Measurements from ENCODE around the gene TBC1D8.

TBC1D8 gene

DNA sequence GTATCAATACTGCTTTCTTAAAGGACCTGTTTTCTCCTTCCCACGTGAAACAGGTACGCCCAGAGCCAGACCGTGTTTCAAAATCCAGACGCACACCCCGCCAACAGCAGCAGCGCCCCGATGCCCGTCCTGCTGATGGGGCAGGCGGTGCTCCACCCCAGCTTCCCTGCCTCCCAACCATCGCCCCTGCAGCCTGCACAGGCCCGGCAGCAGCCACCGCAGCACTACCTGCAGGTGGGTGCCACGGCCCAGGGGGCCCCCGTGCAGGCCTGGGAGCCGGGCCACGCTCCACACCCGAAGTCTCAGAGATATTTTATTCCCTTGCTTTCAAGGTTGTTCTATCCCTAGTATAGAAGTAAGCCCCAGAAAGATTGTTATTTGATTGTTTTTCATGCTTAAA, 157.9 kb downstream of the TBC1D8 start:
- DNase-seq: no peak

DNA sequence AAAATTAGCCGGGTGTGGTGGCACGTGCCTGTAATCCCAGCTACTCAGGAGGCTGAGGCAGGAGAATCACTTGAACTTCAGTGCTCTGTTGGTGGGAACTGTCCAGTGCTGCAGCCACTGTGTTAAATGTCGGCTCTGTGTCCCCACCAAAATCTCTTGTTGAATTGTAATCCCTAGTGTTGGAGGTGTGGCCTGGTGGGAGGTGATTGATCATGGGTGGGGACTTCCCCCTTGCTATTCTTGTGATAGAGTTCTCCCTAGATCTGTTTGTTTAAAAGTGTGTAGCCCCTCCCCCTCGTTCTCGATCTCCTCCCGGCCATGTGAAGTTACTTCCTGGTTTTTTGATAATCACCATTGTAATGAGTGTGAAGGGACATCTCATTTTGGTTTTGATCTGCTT, 158.9 kb downstream of the TBC1D8 start:
- DNase-seq: no peak

DNA sequence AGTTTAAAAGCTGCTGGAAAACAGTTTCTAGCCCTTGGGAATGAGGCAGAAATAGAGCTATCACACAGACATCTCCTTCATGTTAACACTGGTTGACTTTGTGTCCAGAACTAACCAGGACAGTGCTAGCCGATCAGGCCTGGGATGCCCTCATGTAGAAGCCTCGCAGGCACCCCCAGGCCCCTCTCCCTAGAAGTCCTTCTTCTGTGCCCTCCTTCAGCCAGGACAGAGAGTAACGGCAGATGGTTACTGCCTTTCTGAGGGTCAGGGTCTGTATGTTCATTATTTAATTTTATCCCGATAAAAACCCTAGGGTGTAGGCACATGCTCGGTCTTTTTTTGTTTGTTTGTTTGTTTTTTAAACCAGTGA, 159.8 kb downstream of the TBC1D8 start:
- no peak for DNase-seq

DNA sequence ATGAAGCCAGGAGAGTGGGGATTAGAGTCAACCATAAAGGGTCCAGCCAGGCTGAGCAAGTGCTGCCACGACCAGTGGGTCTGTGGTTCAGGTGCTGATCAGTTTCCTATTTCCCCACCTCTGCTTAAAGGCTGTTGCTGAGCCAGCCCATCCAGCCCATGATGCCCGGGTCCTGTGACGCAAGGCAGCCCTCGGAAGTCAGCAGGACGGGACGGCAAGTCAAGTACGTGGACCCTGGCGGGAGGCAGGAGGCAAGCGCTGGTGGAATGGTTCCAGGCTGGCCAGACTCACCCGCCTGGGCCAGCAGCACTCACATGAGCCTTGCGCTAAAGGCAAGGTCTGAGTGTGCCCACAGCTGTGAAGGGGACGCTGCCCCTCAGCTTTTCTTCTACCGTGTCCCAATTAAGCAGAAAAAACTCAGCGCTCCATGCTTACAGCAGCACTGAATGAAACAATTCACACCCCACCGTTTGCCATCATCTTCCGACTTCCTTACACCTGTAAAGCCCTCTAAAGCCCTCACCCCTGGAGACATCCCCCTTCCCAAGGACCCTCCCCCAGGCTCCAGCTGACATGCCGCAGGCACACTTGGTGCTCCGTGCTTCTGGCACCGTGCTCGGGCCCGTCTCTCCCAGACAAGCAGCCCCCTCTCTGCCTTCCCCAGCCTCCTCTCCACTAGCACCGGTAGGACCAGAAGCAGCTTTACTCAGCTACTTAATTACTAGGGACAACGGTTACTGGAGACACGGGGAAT, 160.4 kb downstream of the TBC1D8 start:
- DNase-seq: no peak

DNA sequence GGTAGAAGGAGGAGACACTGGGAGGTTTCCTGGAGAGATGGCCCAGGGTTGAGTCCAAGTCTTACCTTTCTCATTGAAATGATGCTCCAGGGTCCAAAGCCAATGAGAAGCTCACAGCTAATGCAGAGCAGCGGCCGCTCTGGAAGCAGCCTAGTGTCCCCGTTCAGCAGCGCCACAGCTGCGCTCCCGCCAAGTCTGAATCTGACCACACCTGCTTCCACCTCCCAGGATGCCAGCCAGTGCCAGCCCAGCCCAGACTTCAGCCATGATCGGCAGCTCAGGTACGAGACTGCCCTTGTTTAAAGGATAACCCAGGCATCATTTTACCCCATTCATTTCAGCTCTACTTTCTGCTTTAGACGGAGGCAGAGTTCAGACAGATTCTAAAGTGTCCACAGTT, 161.0 kb downstream of the TBC1D8 start:
- no peak for DNase-seq

DNA sequence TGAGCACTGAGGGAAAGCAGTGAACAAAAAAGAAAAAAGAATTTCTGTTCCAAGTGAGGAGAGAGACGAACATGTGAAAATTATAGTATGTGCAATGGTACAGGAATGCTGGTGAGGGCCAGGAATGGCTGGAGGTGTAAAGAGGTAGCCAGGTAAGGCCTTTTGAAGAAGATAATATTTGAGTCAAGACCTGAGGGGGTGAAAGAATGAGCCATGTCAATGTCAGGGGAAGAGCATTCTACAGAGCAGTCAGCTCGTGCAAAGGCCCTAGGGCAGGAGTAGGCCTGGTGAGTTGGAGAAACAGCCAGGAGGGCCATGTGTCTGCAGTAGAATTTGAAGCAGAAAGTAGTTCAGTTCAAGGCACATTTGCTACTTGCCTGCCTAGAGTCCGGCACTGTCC, 161.5 kb downstream of the TBC1D8 start:
- no peak for DNase-seq

DNA sequence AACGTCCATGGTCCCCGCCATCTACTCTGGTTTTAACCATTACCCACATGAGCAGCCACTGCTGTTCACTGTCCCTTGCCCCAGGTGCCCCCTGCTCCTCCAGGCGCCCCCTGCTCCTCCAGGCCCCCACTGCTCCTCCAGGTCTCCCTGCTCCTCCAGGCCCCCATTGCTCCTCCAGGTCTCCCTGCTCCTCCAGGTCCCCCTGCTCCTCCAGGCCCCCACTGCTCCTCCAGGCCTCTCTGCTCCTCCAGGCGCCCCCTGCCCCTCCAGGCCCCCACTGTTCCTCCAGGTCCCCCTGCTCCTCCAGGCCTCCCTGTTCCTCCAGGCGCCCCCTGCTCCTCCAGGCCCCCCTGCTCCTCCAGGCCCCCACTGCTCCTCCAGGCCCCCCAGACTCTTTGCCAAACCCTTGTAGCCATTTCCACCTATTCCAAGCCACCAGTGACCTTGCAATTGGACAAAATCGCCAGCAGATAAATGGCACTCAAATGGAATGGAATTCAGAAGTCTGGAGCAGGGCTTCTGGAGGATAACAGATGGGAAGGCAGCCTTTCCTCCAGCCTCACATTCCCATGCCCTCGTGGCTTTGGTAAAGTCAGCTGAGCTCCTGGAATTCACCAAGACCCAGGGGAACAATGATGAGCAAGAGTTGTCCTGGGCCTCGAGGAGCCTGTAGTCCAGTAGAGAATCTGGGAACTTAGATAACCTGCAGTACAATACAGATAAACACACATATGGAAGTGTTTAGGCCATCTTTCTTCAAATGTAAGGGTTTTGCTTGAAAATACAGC, 162.4 kb downstream of the TBC1D8 start:
- DNase-seq: no peak

DNA sequence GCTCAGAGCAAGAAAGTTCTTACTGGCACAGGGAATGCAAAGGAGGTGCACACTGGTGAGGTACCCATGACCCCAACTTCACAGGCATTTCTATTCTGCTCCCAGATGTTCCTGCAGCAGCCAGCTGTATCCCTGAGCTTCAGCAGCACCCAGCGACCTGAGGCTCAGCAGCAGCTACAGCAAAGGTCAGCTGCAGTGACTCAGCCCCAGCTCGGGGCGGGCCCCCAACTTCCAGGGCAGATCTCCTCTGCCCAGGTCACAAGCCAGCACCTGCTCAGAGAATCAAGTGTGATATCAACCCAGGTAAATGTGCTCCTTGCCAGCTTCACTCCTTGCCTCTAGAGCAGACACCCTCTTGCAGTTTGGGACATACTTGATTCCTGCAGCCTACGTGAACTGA, 163.2 kb downstream of the TBC1D8 start:
- no peak for DNase-seq

DNA sequence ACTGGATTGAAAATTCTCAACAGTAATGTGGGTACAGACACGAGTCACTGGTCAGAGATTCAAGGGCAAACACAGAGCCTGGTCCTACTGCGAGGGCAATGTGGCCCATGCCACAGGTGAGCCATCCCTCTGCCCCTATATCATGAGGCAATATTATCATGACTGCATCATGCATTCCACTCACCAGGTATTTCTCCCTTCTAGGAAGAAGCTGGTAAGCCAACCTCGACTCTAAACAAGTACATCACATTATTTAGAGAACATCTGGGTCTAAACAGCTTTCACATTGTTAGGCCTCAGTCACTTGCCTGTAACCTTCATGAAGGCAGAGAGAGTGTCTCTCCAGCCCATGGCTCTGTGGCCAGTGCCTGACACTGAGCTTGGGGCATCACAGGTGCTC, 163.6 kb downstream of the TBC1D8 start:
- DNase-seq: no peak

DNA sequence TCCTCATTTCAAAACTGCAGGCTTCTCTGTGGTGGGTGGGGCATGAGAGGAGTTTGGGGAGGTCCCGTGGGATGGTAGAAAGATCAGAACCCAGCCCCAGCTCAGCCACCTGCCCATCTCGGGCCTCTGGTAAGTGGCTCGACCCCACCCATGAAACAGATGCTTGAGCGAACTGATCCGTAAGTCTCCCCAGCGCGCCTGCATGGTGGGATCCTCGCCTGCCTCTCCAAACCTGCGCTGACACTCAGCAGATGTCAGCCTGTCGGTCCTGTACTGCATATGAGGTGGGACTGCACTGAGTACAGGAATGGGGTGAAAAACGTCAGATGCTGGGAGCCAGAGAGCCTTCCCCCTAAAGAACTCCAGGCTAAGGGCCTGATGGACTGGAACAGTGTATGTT, 165.0 kb downstream of the TBC1D8 start:
- DNase-seq: no peak

DNA sequence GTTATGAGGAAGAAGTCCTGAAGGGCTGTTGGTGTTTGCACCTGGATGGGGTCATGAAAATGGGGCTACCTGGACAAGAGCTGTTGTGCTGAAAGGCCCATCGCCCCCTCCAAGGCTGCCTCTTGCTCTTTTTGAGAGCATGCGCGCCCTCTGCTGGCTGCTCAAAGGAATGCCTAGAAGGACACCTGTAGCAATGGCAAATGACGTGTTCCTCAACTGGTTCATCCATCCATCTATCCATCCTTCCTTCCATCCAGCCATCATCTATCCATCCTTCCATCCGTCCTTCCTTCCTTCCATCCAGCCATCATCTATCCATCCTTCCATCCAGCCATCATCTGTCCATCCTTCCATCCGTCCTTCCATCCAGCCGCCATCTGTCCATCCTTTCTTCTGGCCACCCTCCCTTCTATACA, 166.3 kb downstream of the TBC1D8 start:
- DNase-seq: no peak

DNA sequence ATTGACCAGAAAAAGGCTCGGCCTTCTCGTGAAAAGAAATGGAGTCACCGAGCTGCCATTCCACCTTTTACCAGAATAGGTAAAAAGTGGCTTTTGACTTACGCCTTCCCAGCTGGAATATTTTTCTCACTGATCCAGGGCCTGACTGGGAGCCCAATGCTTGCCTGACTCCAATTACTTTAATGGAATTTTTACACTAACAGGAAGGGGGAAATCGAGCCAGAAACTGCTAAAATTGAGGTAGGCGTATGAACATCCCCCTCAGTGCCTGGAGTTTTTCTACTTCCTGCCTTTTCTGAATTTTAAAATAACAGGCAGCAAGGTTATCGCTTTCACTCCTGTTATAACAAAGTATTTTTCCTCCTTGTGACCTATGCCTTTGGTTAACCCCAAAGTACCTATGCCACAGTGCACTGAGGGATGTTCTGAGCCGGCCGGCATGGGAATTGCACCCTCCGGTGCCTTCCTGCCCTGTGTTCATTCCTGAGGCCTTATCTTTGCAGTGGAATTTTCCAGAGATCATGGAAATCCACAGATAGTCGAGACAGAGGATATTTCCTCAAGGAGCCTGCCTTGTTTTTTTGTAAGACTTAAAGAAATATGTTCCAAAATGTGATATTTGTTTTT, 167.4 kb downstream of the TBC1D8 start:
- no peak for DNase-seq

DNA sequence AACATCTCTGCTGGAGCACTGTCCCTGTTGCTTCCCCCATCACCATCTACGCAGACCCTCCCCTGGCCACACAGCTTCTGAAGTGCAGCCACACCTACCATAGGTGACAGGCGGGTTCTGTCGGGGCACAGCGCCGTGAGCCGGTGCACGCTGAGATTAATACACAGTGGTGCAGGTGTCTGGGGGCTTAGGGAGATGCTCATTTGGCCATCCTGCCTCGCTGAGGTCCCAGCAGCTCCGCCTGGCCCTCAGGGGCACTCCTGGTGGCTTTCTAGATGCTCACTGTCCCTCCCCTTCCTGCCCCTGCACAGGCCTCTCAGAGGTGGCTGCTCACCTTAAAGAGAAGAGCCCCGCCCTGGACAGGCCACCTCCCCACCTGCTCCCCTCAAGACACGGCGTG, 168.0 kb downstream of the TBC1D8 start:
- DNase-seq: no peak

DNA sequence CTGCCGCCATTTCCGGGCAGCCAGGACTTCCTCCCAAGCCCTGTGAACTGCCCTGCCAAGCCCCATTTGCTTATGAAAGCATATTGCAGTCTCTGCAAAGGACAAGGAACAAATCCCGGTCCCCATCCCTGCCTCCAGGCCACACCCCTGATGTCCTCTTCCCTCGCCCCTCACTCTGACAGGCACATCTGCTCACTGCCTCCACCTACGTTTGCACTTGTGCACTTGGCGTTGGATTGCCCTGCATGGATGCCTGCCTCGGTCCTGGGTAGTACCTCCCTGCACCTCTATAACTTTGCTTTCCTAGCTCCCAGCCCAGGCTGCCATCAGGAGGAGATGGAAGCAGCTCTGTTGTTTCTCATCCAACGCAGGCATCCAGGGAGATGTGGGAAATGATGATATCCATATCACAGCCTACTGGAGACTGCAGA, 168.7 kb downstream of the TBC1D8 start:
- no peak for DNase-seq

DNA sequence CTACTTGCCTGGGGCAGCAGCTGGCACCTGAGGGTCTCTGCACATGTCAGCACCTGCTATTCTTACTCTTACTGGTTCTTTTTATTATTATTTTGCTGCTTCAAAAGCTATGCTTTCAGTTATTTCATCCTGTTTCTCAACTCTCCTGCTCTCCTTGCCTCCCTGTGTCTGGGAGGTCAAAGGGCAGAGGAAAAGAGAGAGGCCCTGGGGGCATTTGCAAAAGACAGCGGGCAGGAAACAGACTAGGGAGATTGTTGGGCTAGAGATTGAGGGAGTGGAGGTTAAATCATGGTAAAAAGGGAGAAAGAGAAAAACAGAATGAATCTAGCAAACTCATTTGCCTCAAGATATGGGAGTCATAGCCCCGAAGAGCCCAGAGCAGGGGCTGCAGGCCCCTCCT, 170.2 kb downstream of the TBC1D8 start:
- no peak for DNase-seq

DNA sequence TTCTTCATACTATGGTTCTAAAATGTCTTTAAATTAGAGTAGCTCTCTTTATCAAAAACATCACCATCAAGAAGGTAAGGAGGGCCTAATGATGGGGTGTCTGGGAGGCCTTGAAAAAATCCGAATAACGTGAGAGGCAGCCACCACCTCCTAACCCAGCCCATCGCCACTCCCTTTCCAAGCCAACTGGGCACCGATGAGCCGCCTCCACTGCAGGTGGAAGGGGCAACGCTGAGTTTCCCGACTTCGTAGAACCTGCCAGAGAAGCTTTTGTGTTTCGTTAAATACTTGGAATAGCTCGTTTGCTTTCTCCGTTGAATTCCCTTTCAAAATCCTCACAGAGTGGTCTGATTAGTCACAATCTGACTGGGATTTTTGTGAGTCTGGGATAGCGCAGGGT, 171.1 kb downstream of the TBC1D8 start:
- DNase-seq: no peak

DNA sequence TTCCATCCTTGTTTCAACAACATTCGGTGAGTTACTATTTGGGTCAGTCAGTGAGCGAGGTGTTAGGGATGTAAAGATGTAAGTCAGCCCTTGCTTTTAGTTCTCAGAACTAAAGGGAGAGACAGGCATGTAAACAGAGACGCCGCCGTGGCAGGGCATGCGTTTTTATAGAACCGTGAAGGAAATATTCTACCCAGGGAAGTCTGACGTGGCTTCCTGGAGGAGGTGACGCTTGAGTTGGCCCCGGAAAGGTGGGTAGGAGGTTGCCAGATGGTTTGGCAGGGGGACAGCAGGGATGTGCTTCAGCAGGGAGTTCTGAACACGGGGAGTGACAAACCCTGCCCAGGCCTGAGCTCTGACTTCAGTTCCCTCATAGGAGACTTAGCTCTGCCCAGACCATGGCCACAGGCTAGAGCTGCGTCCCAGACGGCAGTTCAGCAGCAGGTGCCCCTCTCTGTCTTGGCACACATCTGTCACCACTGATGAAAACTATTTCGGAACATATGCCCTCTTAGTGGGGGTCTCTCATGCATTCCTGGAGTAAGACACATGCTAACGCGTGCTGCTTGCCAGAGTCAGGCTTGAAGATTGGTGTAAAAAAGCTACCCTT, 172.5 kb downstream of the TBC1D8 start:
- DNase-seq: no peak

DNA sequence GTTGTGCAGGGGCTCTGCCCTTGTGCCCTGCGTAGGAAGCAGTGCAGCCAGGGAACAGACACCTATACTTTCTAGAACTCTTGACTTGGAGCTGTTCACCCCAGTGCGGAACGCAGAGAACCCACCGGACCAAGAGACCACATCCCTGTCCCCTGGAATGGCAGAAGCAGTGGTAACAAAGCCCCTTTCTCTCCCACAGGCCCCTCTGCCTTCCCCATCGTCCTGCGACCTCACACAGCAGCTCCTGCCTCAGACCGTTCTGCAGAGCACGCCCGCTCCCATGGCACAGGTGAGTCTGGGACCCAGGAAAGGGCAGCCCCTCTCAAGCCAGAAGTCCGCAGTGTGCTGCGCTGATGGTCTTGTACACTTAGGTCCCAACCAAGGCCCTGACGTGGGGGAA, 173.7 kb downstream of the TBC1D8 start:
- no peak for DNase-seq

DNA sequence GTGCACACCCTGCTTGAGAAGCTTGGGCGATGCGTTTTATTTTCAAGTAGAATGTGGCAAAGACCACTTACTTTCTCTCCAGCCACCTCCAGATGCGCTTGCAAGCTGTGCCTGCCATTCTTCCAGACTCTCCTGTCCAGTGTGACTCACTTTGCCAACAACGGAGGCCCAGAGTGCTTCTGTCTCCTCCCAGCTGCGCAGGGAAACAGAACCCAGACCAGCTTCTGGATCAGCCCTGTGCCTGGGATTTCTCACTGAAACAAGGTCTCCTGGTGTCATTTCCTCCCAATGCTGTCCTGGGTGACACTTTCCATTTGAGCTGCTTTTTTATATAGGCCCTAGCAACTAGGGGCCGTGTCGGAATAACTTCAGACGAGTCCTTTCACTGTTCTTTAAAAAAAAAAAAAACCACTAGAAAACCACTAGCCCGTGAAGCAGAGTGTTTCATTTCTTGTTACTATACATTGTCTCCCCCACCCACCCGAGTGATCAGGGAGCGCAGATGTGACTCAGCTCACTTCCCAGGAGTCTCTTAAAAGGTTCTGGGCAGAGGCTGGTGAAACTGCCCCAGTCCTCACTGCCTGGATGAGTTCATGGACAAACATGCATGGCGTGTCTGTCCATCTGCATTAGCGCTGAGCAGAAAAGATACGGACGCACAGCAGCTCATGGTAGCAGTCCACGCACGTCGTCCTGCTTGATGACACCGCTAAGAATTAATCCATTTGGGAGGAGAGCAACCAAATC, 174.4 kb downstream of the TBC1D8 start:
- no peak for DNase-seq

DNA sequence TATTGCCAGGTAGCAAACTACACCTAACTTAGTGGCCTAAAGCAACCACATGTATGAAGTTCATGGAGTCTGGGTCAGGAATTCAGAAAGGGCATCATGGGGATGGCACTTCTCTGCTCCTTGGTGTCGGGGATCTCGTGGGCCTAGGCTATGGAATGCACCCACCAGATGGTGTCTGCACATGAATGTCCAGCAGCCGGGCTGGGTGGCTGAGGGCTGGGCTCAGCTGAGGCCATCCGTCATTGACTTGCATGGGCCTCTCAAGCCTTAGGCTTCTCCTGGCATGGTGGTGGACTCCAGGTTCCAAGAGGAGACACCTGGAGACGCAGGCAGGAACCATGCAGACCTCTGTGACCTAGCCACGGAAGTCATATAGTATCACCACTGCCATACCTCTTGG, 175.1 kb downstream of the TBC1D8 start:
- no peak for DNase-seq

DNA sequence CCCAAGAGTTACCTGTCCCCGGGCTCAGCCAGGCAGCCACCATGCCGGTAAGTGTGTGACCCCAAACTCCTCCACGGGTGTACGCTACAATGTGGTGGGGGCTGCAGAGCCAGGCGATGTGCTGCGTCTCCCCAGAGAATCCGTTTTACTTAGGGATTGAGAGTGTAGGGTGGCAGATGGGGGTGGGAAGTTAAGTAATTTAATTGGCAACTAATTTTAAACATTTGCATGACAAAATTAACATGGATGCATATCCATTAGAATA, 175.7 kb downstream of the TBC1D8 start:
- no peak for DNase-seq

DNA sequence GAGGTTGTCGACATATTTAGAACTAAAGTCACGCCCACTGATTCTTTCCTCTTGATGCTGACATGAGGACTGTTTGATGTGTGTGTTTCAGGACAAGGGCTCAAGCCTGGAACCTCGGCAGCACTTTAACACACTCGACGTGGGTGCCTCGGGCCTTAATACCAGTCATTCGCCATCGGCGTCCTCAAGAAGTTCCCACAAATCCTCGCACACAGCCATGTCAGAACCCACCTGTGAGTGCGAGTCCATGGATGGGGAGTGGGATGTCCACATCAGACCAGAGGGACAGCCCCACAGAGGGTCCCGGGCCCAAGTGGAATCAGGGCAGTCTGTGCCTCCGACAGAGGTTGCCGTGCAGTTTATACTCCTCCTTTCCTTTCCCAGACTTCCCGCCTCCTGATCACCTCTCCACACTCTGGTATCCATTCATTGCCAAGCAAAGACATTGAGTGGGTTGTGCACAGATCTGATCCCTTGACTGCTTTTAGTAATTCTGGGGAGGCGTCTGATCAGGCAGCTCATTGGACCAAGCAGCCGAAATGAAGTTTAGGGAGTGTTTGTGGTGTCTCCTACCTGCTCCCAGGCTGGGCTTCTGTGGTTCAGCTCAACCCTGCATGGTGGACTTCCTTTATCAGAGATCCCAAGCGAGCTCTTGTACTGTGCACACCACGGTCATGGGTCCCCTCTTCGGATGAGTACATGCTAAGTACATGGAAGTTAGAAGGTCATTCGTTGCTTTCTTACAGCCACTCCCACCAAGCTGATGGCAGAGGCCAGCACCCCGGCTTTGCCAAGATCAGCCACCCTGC, 176.3 kb downstream of the TBC1D8 start:
- DNase-seq: no peak

Measured in NCI-H1417 treated with DMSO at 0.1 percent for 48 hours (cell line).